PC-3 (cell line): ENCODE measurements around the gene TRRAP.

ENCODE experiments used
- CTCF ChIP-seq: fragments of 300-600 bp; sonication (generic); conservative IDR thresholded peaks from 2 replicates; pipeline ENCODE4 v1.5.1; 2017; ENCODE audit warnings: antibody characterized with exemption, low read depth, mild to moderate bottlenecking, low read length
- EZH2 ChIP-seq: fragments of 300-600 bp; sonication (generic); IDR thresholded peaks from one replicate; pipeline ENCODE4 v1.6.1; 2017; ENCODE audit warnings: antibody characterized with exemption, mild to moderate bottlenecking, low read length; ENCODE audit not compliant: unreplicated experiment
- EZH2phosphoT487 ChIP-seq: fragments of 300-600 bp; sonication (generic); IDR thresholded peaks from 2 replicates; pipeline ENCODE4 v1.6.1; 2018; ENCODE audit warnings: mild to moderate bottlenecking, antibody characterized with exemption, low read length, borderline replicate concordance

DNA sequence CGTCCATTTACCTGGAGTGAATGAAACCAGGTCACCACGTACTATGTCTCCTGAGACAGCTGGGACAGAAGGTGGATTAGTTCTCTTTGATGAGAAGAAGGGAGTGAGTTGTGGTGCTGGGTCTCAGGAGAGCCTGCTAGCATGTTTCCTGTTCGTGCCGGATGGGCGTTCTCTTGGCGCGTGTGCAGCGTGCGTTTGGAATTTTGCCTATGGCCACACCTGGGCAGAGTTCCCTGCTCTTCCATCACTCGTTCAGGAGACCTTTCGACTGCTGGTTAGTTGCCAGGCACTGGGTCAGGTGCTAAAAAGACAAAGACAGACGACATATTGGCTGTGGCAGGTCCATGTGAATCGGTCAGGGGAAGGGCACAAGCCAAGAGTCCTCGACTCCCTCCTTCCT, 90.3 kb downstream of the TRRAP start:
- TF ChIP-seq EZH2 (no peak), CTCF (no peak), EZH2phosphoT487 (no peak)
